HEK293 (cell line): ENCODE results near the gene EXD3.
"Not testable (repeated sequence)": the region's sequence is repeated elsewhere in the genome, so short reads cannot be mapped to it uniquely, and the experiment has no call there.

Source experiments
- AEBP2 ChIP-seq: fragments of 450-650 bp; formaldehyde crosslinking; IDR thresholded peaks from 2 replicates; pipeline ENCODE4 v1.5.1; 2016; ENCODE audit warnings: missing biosample characterization, missing genetic modification characterization, borderline replicate concordance
- CTCF ChIP-seq: fragments of 450-650 bp; formaldehyde crosslinking; IDR thresholded peaks from 2 replicates; pipeline ENCODE4 v1.5.1; 2016; ENCODE audit warnings: missing biosample characterization, missing genetic modification characterization
- KLF16 ChIP-seq: fragments of 450-650 bp; formaldehyde crosslinking; IDR thresholded peaks from 2 replicates; pipeline ENCODE4 v1.5.1; 2017; ENCODE audit warnings: missing biosample characterization, missing genetic modification characterization
- MYNN ChIP-seq: fragments of 450-650 bp; formaldehyde crosslinking; IDR thresholded peaks from 2 replicates; pipeline ENCODE4 v1.5.1; 2016; ENCODE audit warnings: missing biosample characterization, missing genetic modification characterization, borderline replicate concordance
- OSR2 ChIP-seq: fragments of 450-650 bp; formaldehyde crosslinking; IDR thresholded peaks from 2 replicates; pipeline ENCODE4 v1.5.1; 2016; ENCODE audit warnings: missing biosample characterization, missing genetic modification characterization
- ZBTB10 ChIP-seq: fragments of 450-650 bp; formaldehyde crosslinking; IDR thresholded peaks from 2 replicates; pipeline ENCODE4 v1.5.1; 2016; ENCODE audit warnings: missing biosample characterization, missing genetic modification characterization
- ZBTB7A ChIP-seq: fragments of 450-650 bp; formaldehyde crosslinking; IDR thresholded peaks from 2 replicates; pipeline ENCODE4 v1.5.1; 2016; ENCODE audit warnings: low read depth, missing biosample characterization, missing genetic modification characterization
- ZFP37 ChIP-seq: fragments of 450-650 bp; formaldehyde crosslinking; IDR thresholded peaks from 2 replicates; pipeline ENCODE4 v1.5.1; 2016; ENCODE audit warnings: missing biosample characterization, missing genetic modification characterization
- ZNF169 ChIP-seq: fragments of 450-650 bp; formaldehyde crosslinking; IDR thresholded peaks from 2 replicates; pipeline ENCODE4 v1.5.1; 2016; ENCODE audit warnings: missing biosample characterization, missing genetic modification characterization
- ZNF37A ChIP-seq: fragments of 450-650 bp; IDR thresholded peaks from 2 replicates; pipeline ENCODE4 v1.5.1; 2018; ENCODE audit warnings: missing biosample characterization, missing genetic modification characterization
- ZNF514 ChIP-seq: fragments of 450-650 bp; formaldehyde crosslinking; IDR thresholded peaks from 2 replicates; pipeline ENCODE4 v1.5.1; 2016; ENCODE audit warnings: missing biosample characterization, missing genetic modification characterization
- ZNF560 ChIP-seq: fragments of 450-650 bp; formaldehyde crosslinking; IDR thresholded peaks from 2 replicates; pipeline ENCODE4 v1.5.1; 2017; ENCODE audit warnings: missing biosample characterization, missing genetic modification characterization, borderline replicate concordance

GRCh38 chr9:137262173-137262908 lies 160.6 kb downstream of the EXD3 start:
- peak; percentile 31; the same call in 1 of the 2 replicates for TF ChIP-seq CTCF (tag by site-specific recombination)
- not testable (repeated sequence) for TF ChIP-seq KLF16 (tag by site-specific recombination); ZNF37A; ZBTB7A (tag by site-specific recombination); ZNF560 (tag by site-specific recombination); ZFP37 (tag by site-specific recombination); ZBTB10 (tag by site-specific recombination); ZNF514 (tag by site-specific recombination); MYNN; AEBP2 (tag by site-specific recombination); ZNF169 (tag by site-specific recombination)
- 0 out of 2 replicates have a peak, but pooled peaks have one; percentile 31 for TF ChIP-seq OSR2 (tag by site-specific recombination)
